ENCODE results near the gene PDE1A. TPM values are rescaled to one million over a fixed set of nuclear protein-coding genes. Genes with fewer than 3 reads are reported as not detected.

The PDE1A gene
- total RNA-seq, 1 experiment from 2014 or later, result not detected

DNA sequence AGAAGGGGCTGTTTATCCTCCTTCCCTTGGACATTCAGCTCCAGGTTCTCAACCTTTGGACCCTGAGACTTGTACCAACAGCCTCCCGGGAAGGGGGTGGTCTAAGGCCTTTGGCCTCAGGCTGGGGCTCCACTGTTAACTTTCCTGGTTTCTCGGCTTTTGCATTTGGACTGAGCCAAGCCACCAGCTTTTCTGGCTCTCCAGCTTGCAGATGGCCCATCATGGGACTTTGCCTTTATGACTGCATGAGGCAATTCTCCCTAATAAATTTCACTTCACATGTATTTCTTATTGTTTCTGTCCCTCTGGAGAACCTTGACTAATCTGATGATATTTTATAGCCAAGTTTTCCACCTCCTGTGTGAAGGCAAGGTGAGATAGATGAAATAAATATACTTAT lies 260.4 kb downstream of the PDE1A start:
- no peak for TF ChIP-seq EZH2phosphoT487 (IDR thresholded peaks at IDR 0.05; ENCODE audit: borderline replicate concordance, low read length)
- TF ChIP-seq, protein P1, sequence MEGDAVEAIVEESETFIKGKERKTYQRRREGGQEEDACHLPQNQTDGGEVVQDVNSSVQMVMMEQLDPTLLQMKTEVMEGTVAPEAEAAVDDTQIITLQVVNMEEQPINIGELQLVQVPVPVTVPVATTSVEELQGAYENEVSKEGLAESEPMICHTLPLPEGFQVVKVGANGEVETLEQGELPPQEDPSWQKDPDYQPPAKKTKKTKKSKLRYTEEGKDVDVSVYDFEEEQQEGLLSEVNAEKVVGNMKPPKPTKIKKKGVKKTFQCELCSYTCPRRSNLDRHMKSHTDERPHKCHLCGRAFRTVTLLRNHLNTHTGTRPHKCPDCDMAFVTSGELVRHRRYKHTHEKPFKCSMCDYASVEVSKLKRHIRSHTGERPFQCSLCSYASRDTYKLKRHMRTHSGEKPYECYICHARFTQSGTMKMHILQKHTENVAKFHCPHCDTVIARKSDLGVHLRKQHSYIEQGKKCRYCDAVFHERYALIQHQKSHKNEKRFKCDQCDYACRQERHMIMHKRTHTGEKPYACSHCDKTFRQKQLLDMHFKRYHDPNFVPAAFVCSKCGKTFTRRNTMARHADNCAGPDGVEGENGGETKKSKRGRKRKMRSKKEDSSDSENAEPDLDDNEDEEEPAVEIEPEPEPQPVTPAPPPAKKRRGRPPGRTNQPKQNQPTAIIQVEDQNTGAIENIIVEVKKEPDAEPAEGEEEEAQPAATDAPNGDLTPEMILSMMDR (conservative IDR thresholded peaks at IDR 0.05; ENCODE audit: low read depth, low read length), result no peak
- no peak for TF ChIP-seq EZH2 (IDR thresholded peaks at IDR 0.05; ENCODE audit: low read length, unreplicated experiment)

GRCh38 chr2:182165202-182165601 lies 261.6 kb downstream of the PDE1A start:
- CTCF ChIA-PET, result no interaction called here

More for the DNA sequence above, 260.4 kb downstream of the PDE1A start:
- no TSS peak for BruUV-seq (replicated peaks)
- no peak overlapping the region for H3K9ac ChIP-seq (ENCODE audit: low read length)
- no peaks in the 10 kb centered on the region for H3F3A ChIP-seq (ENCODE audit: low read length, unreplicated experiment)
- H3K27me3 ChIP-seq (ENCODE audit: low read length), result no peaks in the 10 kb centered on the region
- CTCF ChIA-PET, result no interaction called here
- POLR2A ChIA-PET (ENCODE audit: unreplicated experiment), result no interaction called here
- H2AFZ ChIP-seq (ENCODE audit: low read length), result no peak overlapping the region
- no peaks in the 10 kb centered on the region for H3K79me2 ChIP-seq (ENCODE audit: low read length)
- H3K9me2 ChIP-seq (replicated peaks; ENCODE audit: low read length), result no peaks in the 10 kb centered on the region
- H3K9me3 ChIP-seq (ENCODE audit: low read length), result no peaks in the 10 kb centered on the region
- no peak for ATAC-seq
- no peaks in the 10 kb centered on the region for H3K4me1 ChIP-seq (ENCODE audit: insufficient read depth, low read length)
- H4K20me1 ChIP-seq (ENCODE audit: low read length), result no peaks in the 10 kb centered on the region
- H3K27ac ChIP-seq (ENCODE audit: low read length), result no peak overlapping the region
- H3K4me2 ChIP-seq (ENCODE audit: low read length), result no peak overlapping the region
- no peak for DNase-seq
- no peaks in the 10 kb centered on the region for H3K36me3 ChIP-seq (ENCODE audit: low read depth, low read length)
- no peak overlapping the region for H3K4me3 ChIP-seq (ENCODE audit: low read length)
- intact Hi-C loops (cut with micrococcal nuclease), result no loop called here

GRCh38 chr2:182164686-182165085 lies 262.1 kb downstream of the PDE1A start:
- DNase-seq (no peak), ATAC-seq (no peak)
- Histone ChIP-seq H3K79me2 (ENCODE audit: low read length) (no peaks in the 10 kb centered on the region), H3K9me3 (ENCODE audit: low read length) (no peaks in the 10 kb centered on the region), H3K9me2 (replicated peaks; ENCODE audit: low read length) (no peaks in the 10 kb centered on the region), H3K4me3 (ENCODE audit: low read length) (no peak overlapping the region), H3K9ac (ENCODE audit: low read length) (no peak overlapping the region), H3K27me3 (ENCODE audit: low read length) (no peaks in the 10 kb centered on the region), H2AFZ (ENCODE audit: low read length) (no peak overlapping the region), H3K4me2 (ENCODE audit: low read length) (no peak overlapping the region), H3K4me1 (ENCODE audit: insufficient read depth, low read length) (no peaks in the 10 kb centered on the region), H3K36me3 (ENCODE audit: low read depth, low read length) (no peaks in the 10 kb centered on the region), H3K27ac (ENCODE audit: low read length) (no peak overlapping the region), H4K20me1 (ENCODE audit: low read length) (no peaks in the 10 kb centered on the region), H3F3A (ENCODE audit: low read length, unreplicated experiment) (no peaks in the 10 kb centered on the region)
- ChIA-PET POLR2A (ENCODE audit: unreplicated experiment) (interaction anchor here (0.6 kb wide), 1 partner anchor 618 kb away, joined by 3 read pairs; no protein-coding TSS in a partner anchor), CTCF (no interaction called here)
- no TSS peak for BruUV-seq (replicated peaks)
- intact Hi-C loops (cut with micrococcal nuclease), result no loop called here
- TF ChIP-seq, protein P1 (conservative IDR thresholded peaks at IDR 0.05; ENCODE audit: low read depth, low read length), result no peak
- TF ChIP-seq EZH2 (IDR thresholded peaks at IDR 0.05; ENCODE audit: low read length, unreplicated experiment), result no peak

More at GRCh38 chr2:182165202-182165601, 261.6 kb downstream of the PDE1A start:
- no TSS peak for BruUV-seq (replicated peaks)
- Histone ChIP-seq H3K9me2 (replicated peaks; ENCODE audit: low read length) (no peaks in the 10 kb centered on the region), H3K9me3 (ENCODE audit: low read length) (no peaks in the 10 kb centered on the region), H3K36me3 (ENCODE audit: low read depth, low read length) (no peaks in the 10 kb centered on the region), H3K27me3 (ENCODE audit: low read length) (no peaks in the 10 kb centered on the region), H4K20me1 (ENCODE audit: low read length) (no peaks in the 10 kb centered on the region), H3K27ac (ENCODE audit: low read length) (no peak overlapping the region), H3F3A (ENCODE audit: low read length, unreplicated experiment) (no peaks in the 10 kb centered on the region), H3K79me2 (ENCODE audit: low read length) (no peaks in the 10 kb centered on the region), H3K4me3 (ENCODE audit: low read length) (no peak overlapping the region), H2AFZ (ENCODE audit: low read length) (no peak overlapping the region), H3K4me1 (ENCODE audit: insufficient read depth, low read length) (no peaks in the 10 kb centered on the region), H3K4me2 (ENCODE audit: low read length) (no peak overlapping the region), H3K9ac (ENCODE audit: low read length) (no peak overlapping the region)
- POLR2A ChIA-PET (ENCODE audit: unreplicated experiment), result interaction anchor here (0.6 kb wide), 1 partner anchor 619 kb away, joined by 3 read pairs; no protein-coding TSS in a partner anchor
- intact Hi-C loops (cut with micrococcal nuclease), result no loop called here
- no peak for TF ChIP-seq EZH2phosphoT487 (IDR thresholded peaks at IDR 0.05; ENCODE audit: borderline replicate concordance, low read length)
- TF ChIP-seq EZH2 (IDR thresholded peaks at IDR 0.05; ENCODE audit: low read length, unreplicated experiment), result no peak
- TF ChIP-seq, protein P1 (conservative IDR thresholded peaks at IDR 0.05; ENCODE audit: low read depth, low read length), result no peak
- DNase-seq (no peak), ATAC-seq (no peak; the same call in 1 of the 2 replicates)

All from PC-3 (cell line).